H9 (cell line): ENCODE results near the gene NEDD9. TPM values are rescaled to one million over a fixed set of nuclear protein-coding genes. Genes with fewer than 3 reads are reported as not detected.

Source experiments
- DNase-seq: peaks from one replicate; pipeline ENCODE4 v3.0.0-alpha.2; 2017
- H2AFZ ChIP-seq: one replicate; pipeline ENCODE4 v1.6.1; 2013; ENCODE audit warnings: mild to moderate bottlenecking, low read length, control low read depth, moderate library complexity
- H2AK5ac ChIP-seq: 2 replicates; pipeline ENCODE4 v1.6.1; 2013; ENCODE audit warnings: low read length, control low read depth, mixed read lengths; ENCODE audit not compliant: insufficient read length
- H2BK120ac ChIP-seq: one replicate; pipeline ENCODE4 v1.6.1; 2013; ENCODE audit warnings: low read depth, mild to moderate bottlenecking, low read length, control low read depth, inconsistent platforms; ENCODE audit not compliant: poor library complexity, severe bottlenecking
- H2BK12ac ChIP-seq: 2 replicates; pipeline ENCODE4 v1.6.1; 2013; ENCODE audit warnings: low read length, control low read depth, mixed read lengths, low read depth; ENCODE audit not compliant: insufficient read length
- H2BK15ac ChIP-seq: 2 replicates; pipeline ENCODE4 v1.6.1; 2013; ENCODE audit warnings: low read depth, low read length, control low read depth
- H2BK20ac ChIP-seq: one replicate; pipeline ENCODE4 v1.6.1; 2013; ENCODE audit warnings: low read depth, mild to moderate bottlenecking, low read length, control low read depth, inconsistent platforms; ENCODE audit not compliant: poor library complexity, severe bottlenecking
- H2BK5ac ChIP-seq: 2 replicates; pipeline ENCODE4 v1.6.1; 2013; ENCODE audit warnings: low read length, control low read depth, mixed read lengths; ENCODE audit not compliant: insufficient read length
- H3K14ac ChIP-seq: 2 replicates; pipeline ENCODE4 v1.6.1; 2013; ENCODE audit warnings: low read length, control low read depth; ENCODE audit not compliant: insufficient read depth
- H3K18ac ChIP-seq: 2 replicates; pipeline ENCODE4 v1.6.1; 2013; ENCODE audit warnings: low read depth, mild to moderate bottlenecking, mixed read lengths, low read length, control low read depth; ENCODE audit not compliant: insufficient read length
- H3K23ac ChIP-seq: 2 replicates; pipeline ENCODE4 v1.6.1; 2013; ENCODE audit warnings: low read length, control low read depth, mixed read lengths, low read depth; ENCODE audit not compliant: insufficient read length
- H3K23me2 ChIP-seq: 2 replicates; pipeline ENCODE4 v1.6.1; 2013; ENCODE audit warnings: low read depth, mild to moderate bottlenecking, mixed read lengths, low read length, control low read depth; ENCODE audit not compliant: insufficient read length, poor library complexity, severe bottlenecking
- H3K27ac ChIP-seq: 2 replicates; pipeline ENCODE4 v1.5.1; 2013; ENCODE audit warnings: low read length, control low read depth, mixed read lengths, low read depth; ENCODE audit not compliant: insufficient read length
- H3K27me3 ChIP-seq: 2 replicates; pipeline ENCODE4 v1.6.1; 2013; ENCODE audit warnings: low read length, control low read depth, inconsistent platforms; ENCODE audit not compliant: insufficient read depth
- H3K4ac ChIP-seq: 2 replicates; pipeline ENCODE4 v1.6.1; 2013; ENCODE audit warnings: low read depth, mild to moderate bottlenecking, control low read depth, inconsistent platforms, low read length, moderate library complexity
- H3K4me1 ChIP-seq: 2 replicates; pipeline ENCODE4 v1.6.1; 2013; ENCODE audit warnings: low read length, control low read depth, inconsistent platforms; ENCODE audit not compliant: insufficient read depth
- H3K4me2 ChIP-seq: 2 replicates; pipeline ENCODE4 v1.6.1; 2013; ENCODE audit warnings: low read length, control low read depth, mixed read lengths; ENCODE audit not compliant: insufficient read length, insufficient read depth
- H3K56ac ChIP-seq: 2 replicates; pipeline ENCODE4 v1.6.1; 2013; ENCODE audit warnings: low read depth, mild to moderate bottlenecking, mixed read lengths, low read length, control low read depth; ENCODE audit not compliant: insufficient read length
- H3K79me1 ChIP-seq: 2 replicates; pipeline ENCODE4 v1.6.1; 2013; ENCODE audit warnings: low read depth, mild to moderate bottlenecking, moderate library complexity, low read length, control low read depth, inconsistent platforms; ENCODE audit not compliant: insufficient read depth, poor library complexity, severe bottlenecking
- H3K79me2 ChIP-seq: 2 replicates; pipeline ENCODE4 v1.6.1; 2013; ENCODE audit warnings: low read length, control low read depth, inconsistent platforms; ENCODE audit not compliant: insufficient read depth
- H3K9ac ChIP-seq: 2 replicates; pipeline ENCODE4 v1.6.1; 2013; ENCODE audit warnings: low read length, control low read depth, mixed read lengths; ENCODE audit not compliant: insufficient read length; ENCODE audit errors: extremely low read depth
- H3K9me3 ChIP-seq: one replicate; pipeline ENCODE4 v1.6.1; 2013; ENCODE audit warnings: low read depth, low read length, inconsistent platforms; ENCODE audit not compliant: control insufficient read depth
- H3T11ph ChIP-seq: one replicate; pipeline ENCODE4 v1.6.1; 2013; ENCODE audit warnings: mild to moderate bottlenecking, low read length, control low read depth, inconsistent platforms
- H4K20me1 ChIP-seq: one replicate; pipeline ENCODE4 v1.6.1; 2013; ENCODE audit not compliant: control insufficient read depth, insufficient read length, insufficient read depth
- H4K5ac ChIP-seq: 2 replicates; pipeline ENCODE4 v1.6.1; 2013; ENCODE audit warnings: low read depth, mild to moderate bottlenecking, mixed read lengths, low read length, control low read depth; ENCODE audit not compliant: insufficient read length
- H4K8ac ChIP-seq: replicated peaks from 2 replicates; pipeline ENCODE4 v1.6.1; 2013; ENCODE audit warnings: low read length, control low read depth, mixed read lengths, low read depth; ENCODE audit not compliant: insufficient read length
- H4K91ac ChIP-seq: 2 replicates; pipeline ENCODE4 v1.6.1; 2013; ENCODE audit warnings: low read depth, mild to moderate bottlenecking, moderate library complexity, mixed read lengths, low read length, control low read depth; ENCODE audit not compliant: insufficient read length
- H3K27ac Mint-ChIP-seq, 3 experiments: 2 replicates in 2 of 3; 3 replicates in 1 of 3; pipeline ENCODE4 v1.8.0; 2020 to 2021; ENCODE audit warnings: mixed read lengths in 3 of 3, mild to moderate bottlenecking in 1 of 3, moderate library complexity in 1 of 3
- H3K27me3 Mint-ChIP-seq: 2 replicates; pipeline ENCODE4 v1.8.0; 2021; ENCODE audit warnings: low read depth, mild to moderate bottlenecking, moderate library complexity, mixed read lengths
- H3K36me3 Mint-ChIP-seq, 3 experiments: 2 replicates in 2 of 3; 3 replicates in 1 of 3; pipeline ENCODE4 v1.8.0; 2020 to 2021; ENCODE audit warnings: low read depth in 3 of 3, mixed read lengths in 3 of 3; ENCODE audit not compliant: insufficient read depth in 1 of 3
- H3K4me1 Mint-ChIP-seq, 2 experiments: 2 replicates each; pipeline ENCODE4 v1.8.0; 2020; ENCODE audit warnings: mixed read lengths in 2 of 2
- H3K4me3 Mint-ChIP-seq, 2 experiments: 2 replicates in 1 of 2; 3 replicates in 1 of 2; pipeline ENCODE4 v1.8.0; 2020 to 2021; ENCODE audit warnings: mild to moderate bottlenecking in 2 of 2, mixed read lengths in 2 of 2, moderate library complexity in 1 of 2
- H3K9me3 Mint-ChIP-seq, 2 experiments: 2 replicates in 1 of 2; 3 replicates in 1 of 2; pipeline ENCODE4 v1.8.0; 2020; ENCODE audit warnings: mild to moderate bottlenecking in 2 of 2, mixed read lengths in 2 of 2, moderate library complexity in 1 of 2
- WGBS: extraction: QIAGEN DNeasy Blood & Tissue Kit; methylation state at CpG from one replicate; pipeline ENCODE4 v1.1.7; 2013; ENCODE audit warnings: missing lambda C conversion rate, low lambda C conversion rate, mixed read lengths; ENCODE audit not compliant: insufficient read length; ENCODE audit errors: extremely low coverage; 5-methylcytosine and 5-hydroxymethylcytosine counted together
- total RNA-seq: library from RNA; stranded (reverse); gene quantifications from 2 replicates; pipeline ENCODE4 v1.2.1, GENCODE V29; 2021
- TF ChIP-seq, protein P1 (sequence below): fragments of 200-600 bp; sonication (generic); conservative IDR thresholded peaks from 3 replicates; pipeline ENCODE4 v1.8.0; 2021; ENCODE audit warnings: antibody characterized with exemption, mild to moderate bottlenecking

Gene NEDD9
- total RNA-seq, 1 experiment from 2014 or later = 5.5 TPM

DNA sequence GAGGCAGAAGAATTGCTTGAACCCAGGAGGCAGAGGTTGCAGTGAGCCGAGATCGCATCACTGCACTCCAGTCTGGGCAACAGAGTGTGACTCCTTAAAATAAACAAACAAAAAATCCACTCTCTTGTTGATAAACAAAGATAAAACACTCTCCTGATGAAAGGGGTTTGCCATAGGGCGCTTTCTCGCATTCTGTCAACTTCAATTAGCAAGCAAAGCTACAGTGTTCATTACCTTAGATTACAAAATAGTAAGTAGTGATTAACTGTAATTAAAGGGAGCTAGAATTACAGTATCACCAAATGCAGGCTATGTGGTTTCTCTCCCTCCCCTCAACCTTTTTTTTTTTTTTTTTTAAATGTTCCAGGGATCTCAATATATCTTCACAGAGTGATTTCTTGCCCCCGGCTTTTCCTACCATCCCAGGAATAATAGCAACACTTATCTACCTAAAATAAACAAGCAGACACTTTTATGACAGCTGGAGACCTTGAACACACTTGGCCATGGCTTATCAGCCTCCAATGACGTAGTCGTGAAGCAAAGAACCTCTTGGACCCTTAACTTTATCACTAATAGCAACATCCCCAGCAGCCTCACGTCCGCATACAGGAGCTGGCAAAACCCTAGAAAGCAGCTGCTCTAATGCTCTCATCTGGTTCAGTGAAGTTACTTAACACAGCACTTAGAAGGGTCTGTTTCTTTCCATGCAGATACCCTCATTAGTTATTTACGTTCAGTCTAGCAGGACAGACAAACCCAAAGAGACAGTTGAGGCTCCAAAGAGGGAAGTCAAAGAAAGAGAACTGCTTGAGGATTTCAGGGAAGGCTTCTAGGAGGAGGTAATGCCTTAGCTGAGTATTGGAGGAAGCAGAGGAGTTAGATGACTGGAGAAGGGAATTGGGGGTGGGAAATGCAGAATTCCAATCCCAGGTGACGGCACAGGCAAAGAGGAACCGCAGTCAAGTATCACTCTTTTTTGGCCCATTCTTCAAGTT is 37.9 kb upstream of the NEDD9 start:
- Histone ChIP-seq H2AFZ (no peak overlapping the region), H3K79me1 (no peaks in the 10 kb centered on the region), H3T11ph (no peak overlapping the region), H4K20me1 (no peaks in the 10 kb centered on the region), H3K23me2 (no peaks in the 10 kb centered on the region), H2BK120ac (no peak overlapping the region), H3K4me2 (no peak overlapping the region), H3K9ac (no peak overlapping the region), H3K27me3 (no peaks in the 10 kb centered on the region), H4K8ac (no peak overlapping the region), H3K56ac (no peak overlapping the region), H2BK5ac (no peak overlapping the region), H3K14ac (no peak overlapping the region), H3K79me2 (no peaks in the 10 kb centered on the region), H2BK15ac (no peak overlapping the region), H3K9me3 (no peaks in the 10 kb centered on the region), H2BK20ac (no peak overlapping the region), H3K4ac (no peak overlapping the region), H2BK12ac (no peak overlapping the region), H2AK5ac (no peak overlapping the region), H4K5ac (no peak overlapping the region), H3K18ac (no peak overlapping the region), H3K4me1 (no peaks in the 10 kb centered on the region; the same call in 1 of the 2 replicates), H3K23ac (no peak overlapping the region), H3K27ac (no peak overlapping the region), H4K91ac (no peak overlapping the region)
- H3K9me3 Mint-ChIP-seq = no peaks in the 10 kb centered on the region; a peak in 1 of 5 replicates
- H3K27me3 Mint-ChIP-seq = no peaks in the 10 kb centered on the region; the same call in 1 of the 2 replicates
- no CpG with 5 or more reads among the region's 12 CpGs for WGBS
- peaks cover 0 to 5% of the 10 kb centered on the region in 2 experiments; a peak in 2 of 4 replicates for H3K4me1 Mint-ChIP-seq
- no peak overlapping the region for H3K27ac Mint-ChIP-seq
- DNase-seq = no peak
- H3K36me3 Mint-ChIP-seq = no peaks in the 10 kb centered on the region
- TF ChIP-seq, protein P1, sequence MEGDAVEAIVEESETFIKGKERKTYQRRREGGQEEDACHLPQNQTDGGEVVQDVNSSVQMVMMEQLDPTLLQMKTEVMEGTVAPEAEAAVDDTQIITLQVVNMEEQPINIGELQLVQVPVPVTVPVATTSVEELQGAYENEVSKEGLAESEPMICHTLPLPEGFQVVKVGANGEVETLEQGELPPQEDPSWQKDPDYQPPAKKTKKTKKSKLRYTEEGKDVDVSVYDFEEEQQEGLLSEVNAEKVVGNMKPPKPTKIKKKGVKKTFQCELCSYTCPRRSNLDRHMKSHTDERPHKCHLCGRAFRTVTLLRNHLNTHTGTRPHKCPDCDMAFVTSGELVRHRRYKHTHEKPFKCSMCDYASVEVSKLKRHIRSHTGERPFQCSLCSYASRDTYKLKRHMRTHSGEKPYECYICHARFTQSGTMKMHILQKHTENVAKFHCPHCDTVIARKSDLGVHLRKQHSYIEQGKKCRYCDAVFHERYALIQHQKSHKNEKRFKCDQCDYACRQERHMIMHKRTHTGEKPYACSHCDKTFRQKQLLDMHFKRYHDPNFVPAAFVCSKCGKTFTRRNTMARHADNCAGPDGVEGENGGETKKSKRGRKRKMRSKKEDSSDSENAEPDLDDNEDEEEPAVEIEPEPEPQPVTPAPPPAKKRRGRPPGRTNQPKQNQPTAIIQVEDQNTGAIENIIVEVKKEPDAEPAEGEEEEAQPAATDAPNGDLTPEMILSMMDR = no peak
- H3K4me3 Mint-ChIP-seq = no peak overlapping the region
